Measurements from ENCODE around the gene TSPOAP1.

Gene TSPOAP1

DNA sequence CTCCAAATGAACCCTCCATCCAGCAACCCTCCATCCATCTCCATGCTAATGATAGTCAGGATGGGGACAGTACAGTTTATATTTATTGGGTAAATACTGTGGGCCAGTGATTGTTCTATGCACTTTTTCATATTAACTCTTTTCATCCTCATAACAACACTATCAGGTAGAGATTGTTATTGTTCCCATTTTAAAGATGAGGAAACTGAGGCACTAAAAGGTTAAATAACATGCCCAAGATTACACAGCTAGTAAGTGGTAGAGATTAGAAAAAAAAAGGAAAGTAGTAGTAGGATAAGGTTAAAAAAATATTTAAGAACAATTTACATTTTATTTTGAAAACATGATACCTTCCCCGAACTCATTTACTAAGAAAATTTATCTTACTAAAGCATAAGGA is 45.3 kb upstream of the TSPOAP1 start:
- TF ChIP-seq, protein P1, sequence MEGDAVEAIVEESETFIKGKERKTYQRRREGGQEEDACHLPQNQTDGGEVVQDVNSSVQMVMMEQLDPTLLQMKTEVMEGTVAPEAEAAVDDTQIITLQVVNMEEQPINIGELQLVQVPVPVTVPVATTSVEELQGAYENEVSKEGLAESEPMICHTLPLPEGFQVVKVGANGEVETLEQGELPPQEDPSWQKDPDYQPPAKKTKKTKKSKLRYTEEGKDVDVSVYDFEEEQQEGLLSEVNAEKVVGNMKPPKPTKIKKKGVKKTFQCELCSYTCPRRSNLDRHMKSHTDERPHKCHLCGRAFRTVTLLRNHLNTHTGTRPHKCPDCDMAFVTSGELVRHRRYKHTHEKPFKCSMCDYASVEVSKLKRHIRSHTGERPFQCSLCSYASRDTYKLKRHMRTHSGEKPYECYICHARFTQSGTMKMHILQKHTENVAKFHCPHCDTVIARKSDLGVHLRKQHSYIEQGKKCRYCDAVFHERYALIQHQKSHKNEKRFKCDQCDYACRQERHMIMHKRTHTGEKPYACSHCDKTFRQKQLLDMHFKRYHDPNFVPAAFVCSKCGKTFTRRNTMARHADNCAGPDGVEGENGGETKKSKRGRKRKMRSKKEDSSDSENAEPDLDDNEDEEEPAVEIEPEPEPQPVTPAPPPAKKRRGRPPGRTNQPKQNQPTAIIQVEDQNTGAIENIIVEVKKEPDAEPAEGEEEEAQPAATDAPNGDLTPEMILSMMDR (conservative IDR thresholded peaks at IDR 0.05; ENCODE audit: low read length): no peak
- no peak overlapping the region for H3K4me3 ChIP-seq (ENCODE audit: low read length)
- DNase-seq (ENCODE audit: low read depth): no peak

DNA sequence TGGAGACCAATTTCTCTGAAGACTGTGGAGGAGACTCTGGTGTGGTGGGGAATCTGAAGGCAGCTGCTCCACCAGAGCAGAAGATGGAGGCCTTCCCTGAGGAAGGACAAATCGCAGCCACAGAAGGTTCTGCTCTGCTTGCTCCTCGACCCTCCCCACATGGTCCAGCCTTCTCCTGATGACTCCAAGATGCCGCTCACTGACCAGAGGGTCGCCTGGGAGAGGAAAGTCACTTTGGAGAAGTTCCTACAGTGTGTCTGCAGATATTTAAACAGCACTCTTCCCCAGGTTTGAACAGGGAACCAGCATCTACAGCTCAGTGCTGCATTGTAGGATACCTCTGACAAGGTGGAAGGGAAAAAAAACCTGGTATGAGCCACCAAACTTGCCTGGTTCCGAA is 44.4 kb upstream of the TSPOAP1 start:
- TF ChIP-seq, protein P1 (conservative IDR thresholded peaks at IDR 0.05; ENCODE audit: low read length): no peak
- H3K4me3 ChIP-seq (ENCODE audit: low read length): no peak overlapping the region
- no peak for DNase-seq (ENCODE audit: low read depth)

DNA sequence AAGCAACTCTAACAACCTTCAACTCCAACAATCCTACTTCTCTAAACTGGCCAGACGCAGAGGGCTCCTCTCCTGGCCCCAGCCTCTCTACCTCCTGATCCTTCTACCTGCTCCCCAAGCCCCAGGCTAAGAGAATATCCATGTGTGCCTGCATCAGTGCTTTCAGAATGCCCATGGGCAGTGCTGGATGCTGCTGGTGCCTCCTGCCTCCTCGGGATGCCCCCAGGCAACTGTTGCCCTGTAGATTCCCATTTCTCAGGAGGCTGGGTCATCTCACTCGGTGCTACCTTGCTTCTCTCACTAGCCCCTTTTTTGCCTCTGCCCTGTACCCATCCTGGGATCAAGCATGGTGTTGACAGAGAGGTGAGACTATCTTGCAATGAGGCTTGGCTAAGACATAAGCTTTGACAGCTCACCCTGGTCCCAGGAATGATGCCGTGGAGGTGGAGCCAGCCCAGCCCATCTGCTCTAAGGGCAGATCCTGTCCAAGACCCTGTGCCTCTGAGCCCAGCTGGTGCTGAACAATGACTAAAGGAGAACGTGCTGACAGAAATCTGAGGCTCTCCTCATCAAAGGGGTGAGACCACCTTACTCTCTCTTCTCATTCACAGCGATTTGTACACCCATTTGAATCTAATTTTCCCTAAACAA is 42.8 kb upstream of the TSPOAP1 start:
- TF ChIP-seq, protein P1 (conservative IDR thresholded peaks at IDR 0.05; ENCODE audit: low read length): no peak
- DNase-seq (ENCODE audit: low read depth): no peak
- no peak overlapping the region for H3K4me3 ChIP-seq (ENCODE audit: low read length)

DNA sequence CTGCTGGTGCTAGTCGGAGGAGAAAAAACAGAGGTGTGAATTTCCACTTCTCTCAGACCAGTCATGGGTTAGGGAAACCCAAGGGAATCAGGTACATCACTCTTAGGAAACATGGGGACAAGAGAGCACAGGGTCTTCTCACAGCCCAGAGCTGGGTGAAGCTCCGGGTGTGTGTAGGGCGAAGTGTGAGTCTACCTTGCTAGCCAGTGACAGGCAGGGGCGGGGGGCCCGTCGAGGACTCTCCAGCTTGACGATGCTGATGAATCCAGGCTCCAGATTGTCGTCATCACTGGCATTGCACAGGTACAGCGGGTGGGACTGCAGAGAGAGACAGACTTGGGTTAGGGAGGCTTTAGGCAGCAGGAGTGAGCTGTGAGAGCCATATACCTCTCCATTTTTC is 42.1 kb upstream of the TSPOAP1 start:
- no peak for DNase-seq (ENCODE audit: low read depth)
- TF ChIP-seq, protein P1 (conservative IDR thresholded peaks at IDR 0.05; ENCODE audit: low read length): no peak
- no peak overlapping the region for H3K4me3 ChIP-seq (ENCODE audit: low read length)

DNA sequence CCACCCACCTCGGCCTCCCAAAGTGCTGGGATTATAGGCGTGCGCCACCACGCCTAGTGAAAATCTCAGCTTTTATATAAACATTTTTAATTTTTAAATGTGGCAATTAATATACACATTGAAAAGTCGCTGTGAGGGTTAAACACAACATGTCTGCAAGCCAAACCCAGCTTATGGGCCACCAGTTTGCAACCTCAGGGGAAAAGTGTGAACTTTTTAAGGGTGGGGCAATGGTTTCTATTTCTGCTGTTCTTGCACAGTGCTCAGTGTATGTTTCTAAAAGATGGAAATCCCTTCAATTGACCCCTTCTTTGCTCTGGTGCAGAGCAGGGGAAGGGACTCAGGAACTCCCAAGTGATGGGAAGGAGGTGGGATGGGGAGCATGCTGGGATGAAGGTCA is 41.7 kb upstream of the TSPOAP1 start:
- TF ChIP-seq, protein P1 (conservative IDR thresholded peaks at IDR 0.05; ENCODE audit: low read length): no peak
- no peak overlapping the region for H3K4me3 ChIP-seq (ENCODE audit: low read length)
- no peak for DNase-seq (ENCODE audit: low read depth)

DNA sequence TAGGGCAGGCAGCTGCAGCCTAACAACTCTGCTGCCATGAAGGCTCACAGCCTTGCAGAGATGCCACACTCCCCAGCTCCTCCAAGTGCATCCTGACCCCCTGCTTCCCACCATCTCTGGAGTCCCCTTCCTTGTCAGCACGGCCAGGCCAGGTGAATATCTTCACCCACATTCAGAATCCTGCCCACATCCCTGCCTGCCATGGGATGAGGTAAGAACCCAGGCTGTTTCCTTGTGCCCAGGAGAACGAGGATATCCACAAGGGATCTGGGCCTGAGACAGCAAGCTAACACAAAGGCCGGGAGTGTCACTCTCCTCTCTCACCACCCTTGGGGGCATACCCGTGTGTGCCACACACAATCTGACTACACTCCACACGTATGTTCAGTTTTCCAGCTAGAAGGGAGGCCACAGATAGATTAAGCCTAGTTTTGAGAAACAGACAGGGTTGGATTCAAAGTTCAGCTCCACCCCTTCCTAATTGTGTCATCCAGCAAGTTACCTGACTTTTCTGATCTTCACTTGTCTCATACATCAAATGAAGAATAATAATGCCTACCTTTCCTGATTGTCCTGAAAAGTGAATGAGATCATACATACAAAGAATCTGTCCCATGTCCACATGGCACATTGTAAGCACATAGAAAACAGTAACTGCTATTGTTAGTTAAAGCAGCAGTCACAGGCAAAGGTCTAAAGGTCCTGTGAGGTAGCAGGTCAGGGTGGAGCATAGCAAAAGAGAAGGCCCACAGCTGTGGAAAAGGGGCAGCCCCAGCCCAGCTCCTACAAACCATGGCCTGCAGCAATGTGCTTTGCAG is 40.8 kb upstream of the TSPOAP1 start:
- H3K4me3 ChIP-seq (ENCODE audit: low read length): no peak overlapping the region
- DNase-seq (ENCODE audit: low read depth): no peak
- TF ChIP-seq, protein P1 (conservative IDR thresholded peaks at IDR 0.05; ENCODE audit: low read length): no peak

DNA sequence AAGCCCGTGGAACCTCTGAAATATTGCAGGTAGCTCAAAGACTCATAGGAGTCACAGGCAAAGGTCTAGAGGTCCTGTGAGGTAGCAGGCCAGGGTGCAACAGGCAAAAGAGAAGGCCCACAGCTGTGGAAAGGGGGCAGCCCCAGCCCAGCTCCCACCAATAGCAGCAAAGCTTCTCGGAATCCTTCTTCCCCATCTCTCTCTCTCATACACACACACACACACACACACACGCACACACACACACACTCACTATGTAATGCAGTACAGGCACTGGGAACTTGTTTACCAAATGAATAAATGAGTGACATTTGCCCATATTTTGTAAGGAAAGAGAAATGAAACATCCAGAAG is 40.2 kb upstream of the TSPOAP1 start:
- TF ChIP-seq, protein P1 (conservative IDR thresholded peaks at IDR 0.05; ENCODE audit: low read length): no peak
- DNase-seq (ENCODE audit: low read depth): no peak
- no peak overlapping the region for H3K4me3 ChIP-seq (ENCODE audit: low read length)

Data from AG10803 (cell line).